ENCODE results near the gene EEF1AKMT4.

DNA sequence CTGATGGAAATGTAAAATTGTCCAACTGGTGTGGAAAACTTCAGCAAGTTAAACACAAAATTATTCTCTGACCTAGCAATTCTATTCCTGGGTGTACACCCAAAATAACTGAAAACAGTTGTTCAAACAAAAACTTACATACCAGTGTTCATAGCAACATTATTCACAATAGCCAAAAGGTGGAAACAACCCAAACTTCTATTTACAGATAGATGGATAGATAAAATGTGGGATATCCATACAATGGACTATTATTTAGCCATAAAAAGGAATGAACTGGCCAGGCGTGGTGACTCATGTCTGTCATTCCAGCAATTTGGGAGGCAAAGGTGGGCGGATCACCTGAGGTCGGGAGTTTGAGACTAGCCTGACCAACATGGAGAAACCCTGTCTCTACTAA lies 27.0 kb upstream of the EEF1AKMT4 start:
- TF ChIP-seq, protein P1, sequence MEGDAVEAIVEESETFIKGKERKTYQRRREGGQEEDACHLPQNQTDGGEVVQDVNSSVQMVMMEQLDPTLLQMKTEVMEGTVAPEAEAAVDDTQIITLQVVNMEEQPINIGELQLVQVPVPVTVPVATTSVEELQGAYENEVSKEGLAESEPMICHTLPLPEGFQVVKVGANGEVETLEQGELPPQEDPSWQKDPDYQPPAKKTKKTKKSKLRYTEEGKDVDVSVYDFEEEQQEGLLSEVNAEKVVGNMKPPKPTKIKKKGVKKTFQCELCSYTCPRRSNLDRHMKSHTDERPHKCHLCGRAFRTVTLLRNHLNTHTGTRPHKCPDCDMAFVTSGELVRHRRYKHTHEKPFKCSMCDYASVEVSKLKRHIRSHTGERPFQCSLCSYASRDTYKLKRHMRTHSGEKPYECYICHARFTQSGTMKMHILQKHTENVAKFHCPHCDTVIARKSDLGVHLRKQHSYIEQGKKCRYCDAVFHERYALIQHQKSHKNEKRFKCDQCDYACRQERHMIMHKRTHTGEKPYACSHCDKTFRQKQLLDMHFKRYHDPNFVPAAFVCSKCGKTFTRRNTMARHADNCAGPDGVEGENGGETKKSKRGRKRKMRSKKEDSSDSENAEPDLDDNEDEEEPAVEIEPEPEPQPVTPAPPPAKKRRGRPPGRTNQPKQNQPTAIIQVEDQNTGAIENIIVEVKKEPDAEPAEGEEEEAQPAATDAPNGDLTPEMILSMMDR (conservative IDR thresholded peaks at IDR 0.05; ENCODE audit: low read depth, low read length) = no peak
- no peak for TF ChIP-seq EZH2 (IDR thresholded peaks at IDR 0.05; ENCODE audit: borderline replicate concordance, low read depth, low read length, poor library complexity, severe bottlenecking)
